PFSK-1 (cell line): Measurements from ENCODE around the gene SH2D3C.

Source experiments
- POLR2AphosphoS5 ChIP-seq: IDR thresholded peaks from 2 replicates; pipeline ENCODE4 v1.6.1; 2012; ENCODE audit warnings: low read depth, mild to moderate bottlenecking, control low read depth, low read length, moderate library complexity
- TF ChIP-seq, protein P1 (sequence below), 2 experiments: IDR thresholded peaks; 2 replicates each; pipeline versions ENCODE4 v1.6.1 to v1.8.0; 2011 to 2012; ENCODE audit warnings: low read depth in 2 of 2, low read length in 2 of 2, control low read depth in 1 of 2, inconsistent platforms in 1 of 2, mild to moderate bottlenecking in 1 of 2, moderate library complexity in 1 of 2; ENCODE audit not compliant: insufficient read depth in 1 of 2

DNA sequence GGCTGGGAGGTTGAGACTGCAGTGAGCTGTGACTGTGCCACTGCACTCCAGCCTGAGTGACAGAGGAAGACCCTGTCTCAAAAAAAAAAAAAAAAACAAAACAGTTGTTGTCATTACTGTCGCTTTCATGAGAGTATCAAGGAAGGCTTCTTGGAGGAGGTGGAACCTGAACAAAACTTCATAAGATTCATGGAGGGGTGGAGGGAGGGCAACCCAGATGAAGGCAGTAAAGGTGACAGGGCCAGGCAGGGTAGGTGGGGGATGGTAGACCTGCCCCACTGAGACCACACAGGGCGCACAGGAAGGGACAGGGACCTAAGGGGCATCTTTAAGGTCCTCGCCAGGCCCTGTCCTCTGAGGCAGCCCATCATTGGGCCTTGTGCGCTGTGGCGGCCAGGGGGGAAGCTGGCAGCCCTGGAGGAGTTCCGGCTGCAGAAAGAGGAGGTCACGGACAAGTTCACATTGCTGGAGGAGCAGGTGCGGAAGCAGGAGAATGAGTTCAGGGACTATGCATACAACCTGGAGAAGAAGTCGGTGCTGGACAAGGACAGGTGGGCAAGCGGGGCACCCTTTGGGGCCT, 68.2 kb downstream of the SH2D3C start:
- TF ChIP-seq POLR2AphosphoS5, result no peak
- TF ChIP-seq, protein P1, sequence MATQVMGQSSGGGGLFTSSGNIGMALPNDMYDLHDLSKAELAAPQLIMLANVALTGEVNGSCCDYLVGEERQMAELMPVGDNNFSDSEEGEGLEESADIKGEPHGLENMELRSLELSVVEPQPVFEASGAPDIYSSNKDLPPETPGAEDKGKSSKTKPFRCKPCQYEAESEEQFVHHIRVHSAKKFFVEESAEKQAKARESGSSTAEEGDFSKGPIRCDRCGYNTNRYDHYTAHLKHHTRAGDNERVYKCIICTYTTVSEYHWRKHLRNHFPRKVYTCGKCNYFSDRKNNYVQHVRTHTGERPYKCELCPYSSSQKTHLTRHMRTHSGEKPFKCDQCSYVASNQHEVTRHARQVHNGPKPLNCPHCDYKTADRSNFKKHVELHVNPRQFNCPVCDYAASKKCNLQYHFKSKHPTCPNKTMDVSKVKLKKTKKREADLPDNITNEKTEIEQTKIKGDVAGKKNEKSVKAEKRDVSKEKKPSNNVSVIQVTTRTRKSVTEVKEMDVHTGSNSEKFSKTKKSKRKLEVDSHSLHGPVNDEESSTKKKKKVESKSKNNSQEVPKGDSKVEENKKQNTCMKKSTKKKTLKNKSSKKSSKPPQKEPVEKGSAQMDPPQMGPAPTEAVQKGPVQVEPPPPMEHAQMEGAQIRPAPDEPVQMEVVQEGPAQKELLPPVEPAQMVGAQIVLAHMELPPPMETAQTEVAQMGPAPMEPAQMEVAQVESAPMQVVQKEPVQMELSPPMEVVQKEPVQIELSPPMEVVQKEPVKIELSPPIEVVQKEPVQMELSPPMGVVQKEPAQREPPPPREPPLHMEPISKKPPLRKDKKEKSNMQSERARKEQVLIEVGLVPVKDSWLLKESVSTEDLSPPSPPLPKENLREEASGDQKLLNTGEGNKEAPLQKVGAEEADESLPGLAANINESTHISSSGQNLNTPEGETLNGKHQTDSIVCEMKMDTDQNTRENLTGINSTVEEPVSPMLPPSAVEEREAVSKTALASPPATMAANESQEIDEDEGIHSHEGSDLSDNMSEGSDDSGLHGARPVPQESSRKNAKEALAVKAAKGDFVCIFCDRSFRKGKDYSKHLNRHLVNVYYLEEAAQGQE (IDR thresholded peaks at IDR 0.05; ENCODE audit: insufficient read depth in 1 of 2, low read depth in 2 of 2, low read length in 2 of 2), result no peak
